A673 (cell line): ENCODE results near the gene L2HGDH. TPM values are rescaled to one million over a fixed set of nuclear protein-coding genes. Genes with fewer than 3 reads are reported as not detected.

ENCODE experiments used
- BruUV-seq: library from RNA; stranded (reverse); fragments of 400-500 nt; replicated peaks from 2 replicates; lab custom pipeline; 2021; lab: Mats Ljungman, UMichigan
- CTCF ChIA-PET: fragments of 300-600 bp; sonication (Branson Sonifier 250); formaldehyde crosslinking; loops from one replicate; lab custom pipeline; 2022; ENCODE audit warnings: antibody characterized with exemption; lab: Charles Lee
- POLR2A ChIA-PET: fragments of 300-600 bp; sonication (Branson Sonifier 250); formaldehyde crosslinking; loops from one replicate; lab custom pipeline; 2022; ENCODE audit warnings: antibody characterized with exemption; ENCODE audit not compliant: low non-redundant PET; lab: Charles Lee
- DNase-seq: peaks from one replicate; pipeline ENCODE4 v3.0.0-alpha.2; 2015; ENCODE audit warnings: low spot score
- H3K27ac ChIP-seq: fragments of 200-600 bp; sonication (generic); 2 replicates; pipeline ENCODE4 v1.5.1; 2016; ENCODE audit warnings: mixed run types, low read depth, mild to moderate bottlenecking, mixed read lengths, antibody characterized with exemption, low read length; ENCODE audit not compliant: poor library complexity, severe bottlenecking
- H3K27me3 ChIP-seq: fragments of 200-600 bp; sonication (generic); replicated peaks from 2 replicates; pipeline ENCODE4 v1.6.1; 2017; ENCODE audit warnings: mixed run types, low read depth, mild to moderate bottlenecking, mixed read lengths, antibody characterized with exemption, low read length; ENCODE audit not compliant: insufficient read depth, poor library complexity
- H3K36me3 ChIP-seq: fragments of 200-600 bp; sonication (generic); 2 replicates; pipeline ENCODE4 v1.6.1; 2016; ENCODE audit warnings: mixed run types, mild to moderate bottlenecking, mixed read lengths, antibody characterized with exemption, low read length; ENCODE audit not compliant: insufficient read depth, poor library complexity, severe bottlenecking
- H3K4me1 ChIP-seq: fragments of 200-600 bp; sonication (generic); 2 replicates; pipeline ENCODE4 v1.6.1; 2017; ENCODE audit warnings: mixed run types, mild to moderate bottlenecking, mixed read lengths, antibody characterized with exemption, low read length; ENCODE audit not compliant: insufficient read depth, poor library complexity, severe bottlenecking
- H3K4me3 ChIP-seq: fragments of 200-600 bp; sonication (generic); 2 replicates; pipeline ENCODE4 v1.5.1; 2016; ENCODE audit warnings: low read depth, mixed run types, mild to moderate bottlenecking, mixed read lengths, low read length; ENCODE audit not compliant: poor library complexity, severe bottlenecking
- H3K9me3 ChIP-seq: fragments of 200-600 bp; sonication (generic); 2 replicates; pipeline ENCODE4 v1.6.1; 2016; ENCODE audit warnings: mixed run types, low read depth, mild to moderate bottlenecking, mixed read lengths, antibody characterized with exemption, low read length; ENCODE audit not compliant: poor library complexity, severe bottlenecking
- EZH2 ChIP-seq: fragments of 200-600 bp; sonication (generic); IDR thresholded peaks from 2 replicates; pipeline ENCODE4 v1.6.1; 2017; ENCODE audit warnings: borderline replicate concordance, low read depth, mild to moderate bottlenecking, mixed read lengths, antibody characterized with exemption, low read length; ENCODE audit not compliant: poor library complexity, severe bottlenecking
- intact Hi-C: fragments of 100-400 bp; cut with micrococcal nuclease; formaldehyde crosslinking; loops from one replicate; pipeline ENCODE4 v1.10.0; 2022; ENCODE audit not compliant: unreplicated experiment
- total RNA-seq: library from RNA; stranded (reverse); gene quantifications from 2 replicates; pipeline ENCODE4 v1.2.3, GENCODE V29; 2021
- TF ChIP-seq, protein P1 (sequence below): fragments of 300-800, 200-600 bp; sonication (generic); conservative IDR thresholded peaks from 2 replicates; pipeline ENCODE4 v1.5.1; 2017; ENCODE audit warnings: low read depth, mild to moderate bottlenecking, antibody characterized with exemption, low read length, moderate library complexity, mixed read lengths

The L2HGDH gene
- total RNA-seq, 1 experiment from 2014 or later = 17.4 TPM

- no peaks in the 10 kb centered on the region for H3K27me3 ChIP-seq
- TF ChIP-seq, protein P1, sequence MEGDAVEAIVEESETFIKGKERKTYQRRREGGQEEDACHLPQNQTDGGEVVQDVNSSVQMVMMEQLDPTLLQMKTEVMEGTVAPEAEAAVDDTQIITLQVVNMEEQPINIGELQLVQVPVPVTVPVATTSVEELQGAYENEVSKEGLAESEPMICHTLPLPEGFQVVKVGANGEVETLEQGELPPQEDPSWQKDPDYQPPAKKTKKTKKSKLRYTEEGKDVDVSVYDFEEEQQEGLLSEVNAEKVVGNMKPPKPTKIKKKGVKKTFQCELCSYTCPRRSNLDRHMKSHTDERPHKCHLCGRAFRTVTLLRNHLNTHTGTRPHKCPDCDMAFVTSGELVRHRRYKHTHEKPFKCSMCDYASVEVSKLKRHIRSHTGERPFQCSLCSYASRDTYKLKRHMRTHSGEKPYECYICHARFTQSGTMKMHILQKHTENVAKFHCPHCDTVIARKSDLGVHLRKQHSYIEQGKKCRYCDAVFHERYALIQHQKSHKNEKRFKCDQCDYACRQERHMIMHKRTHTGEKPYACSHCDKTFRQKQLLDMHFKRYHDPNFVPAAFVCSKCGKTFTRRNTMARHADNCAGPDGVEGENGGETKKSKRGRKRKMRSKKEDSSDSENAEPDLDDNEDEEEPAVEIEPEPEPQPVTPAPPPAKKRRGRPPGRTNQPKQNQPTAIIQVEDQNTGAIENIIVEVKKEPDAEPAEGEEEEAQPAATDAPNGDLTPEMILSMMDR = no peak
- no peak for TF ChIP-seq EZH2
- ChIA-PET CTCF (interaction anchor here (0.5 kb wide), 1 partner anchor 300 kb away, joined by 7 read pairs; no protein-coding TSS in a partner anchor), POLR2A (no interaction called here)
- no peak overlapping the region for H3K27ac ChIP-seq
- H3K9me3 ChIP-seq = no peaks in the 10 kb centered on the region
- intact Hi-C loops = no loop called here
- BruUV-seq = no TSS peak
- H3K36me3 ChIP-seq = no peaks in the 10 kb centered on the region
- H3K4me1 ChIP-seq = peaks cover 29% of the 10 kb centered on the region
- no peak overlapping the region for H3K4me3 ChIP-seq
- DNase-seq = no peak
Measured at GRCh38 chr14:50228313-50228712, 83.7 kb downstream of the L2HGDH start.

DNA sequence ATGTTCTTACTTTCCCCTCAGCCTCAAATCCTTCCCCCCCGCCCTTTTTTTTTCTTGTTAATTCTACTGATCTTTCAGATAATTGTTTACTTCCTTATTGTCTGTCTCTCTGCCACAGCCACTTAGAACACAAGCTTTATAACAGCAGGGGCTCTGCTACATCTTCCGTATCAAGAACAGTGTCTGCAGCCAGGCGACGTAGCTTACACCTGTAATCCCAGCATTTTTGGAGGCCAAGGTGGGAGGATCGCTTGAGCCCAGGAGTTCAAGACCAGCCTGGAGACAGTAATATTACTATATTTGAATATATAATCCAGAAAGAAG is 86.1 kb downstream of the L2HGDH start:
- Histone ChIP-seq H3K27me3 (no peaks in the 10 kb centered on the region), H3K4me1 (peaks cover 29% of the 10 kb centered on the region), H3K9me3 (no peaks in the 10 kb centered on the region), H3K27ac (peak overlapping the region; percentile 26), H3K36me3 (no peaks in the 10 kb centered on the region), H3K4me3 (peak overlapping the region; percentile 24)
- ChIA-PET POLR2A (interaction anchor here (0.6 kb wide), 1 partner anchor 108 kb away, joined by 4 read pairs; no protein-coding TSS in a partner anchor), CTCF (interaction anchor here (1.6 kb wide), 1 partner anchor 34 kb away, joined by 3 read pairs; no protein-coding TSS in a partner anchor)
- DNase-seq = peak; percentile 74
- no TSS peak for BruUV-seq
- TF ChIP-seq EZH2 = no peak
- TF ChIP-seq, protein P1 = no peak
- intact Hi-C loops = no loop called here

DNA sequence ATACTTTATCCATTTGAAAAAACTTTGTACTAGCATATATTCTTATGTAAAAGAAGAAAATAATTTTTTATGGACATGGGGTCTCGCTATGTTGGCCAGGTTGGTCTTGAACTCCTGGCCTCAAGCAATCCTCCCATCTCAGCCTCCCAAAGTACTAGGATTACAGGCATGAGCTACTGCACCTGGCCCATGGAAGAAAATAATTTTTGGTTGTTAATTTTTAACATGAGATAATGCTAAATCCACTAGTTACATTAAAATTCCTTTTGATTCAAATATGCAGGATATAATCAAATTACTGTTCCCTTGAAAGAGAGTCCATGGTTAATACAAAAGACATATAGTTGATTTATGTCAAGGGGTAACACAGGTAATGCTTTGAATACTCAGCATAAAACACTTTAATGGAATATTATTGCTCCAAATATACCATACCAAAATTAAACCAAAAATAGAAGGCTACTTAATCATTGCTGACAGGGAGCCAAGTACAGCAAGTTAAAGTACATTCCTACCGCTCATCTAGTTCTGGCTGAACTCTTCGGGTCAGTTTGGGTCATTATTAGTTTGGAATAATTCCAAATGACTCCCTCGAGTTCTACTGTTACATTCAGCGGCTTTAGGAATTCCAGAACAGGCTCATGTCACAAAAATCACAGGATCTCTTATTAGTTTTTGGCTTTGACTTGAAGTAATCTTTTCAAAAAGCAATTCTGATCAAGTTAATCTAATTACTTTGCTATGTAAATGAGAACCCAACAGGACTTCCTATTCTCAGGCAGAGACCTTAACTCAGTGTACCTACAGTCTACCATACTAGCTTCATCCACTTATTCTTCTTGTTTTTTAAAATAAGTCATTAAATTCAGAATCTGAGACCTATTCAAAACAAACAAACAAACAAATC is 86.7 kb downstream of the L2HGDH start:
- peak overlapping the region; percentile 26 for H3K27ac ChIP-seq
- POLR2A ChIA-PET = interaction anchor here (0.6 kb wide), 1 partner anchor 107 kb away, joined by 4 read pairs; no protein-coding TSS in a partner anchor

More for the DNA sequence above, 86.7 kb downstream of the L2HGDH start:
- TF ChIP-seq, protein P1 = no peak
- no peak for TF ChIP-seq EZH2
- Histone ChIP-seq H3K4me3 (peak overlapping the region; percentile 24), H3K27me3 (no peaks in the 10 kb centered on the region), H3K4me1 (peaks cover 28% of the 10 kb centered on the region), H3K36me3 (no peaks in the 10 kb centered on the region), H3K9me3 (no peaks in the 10 kb centered on the region)
- intact Hi-C loops = no loop called here
- CTCF ChIA-PET = interaction anchor here (1.6 kb wide), 1 partner anchor 35 kb away, joined by 3 read pairs; no protein-coding TSS in a partner anchor
- DNase-seq = peak; percentile 42
- no TSS peak for BruUV-seq
